DND-41 (cell line): ENCODE results near the gene LAMB1.

Experiments
- ATAC-seq: fragments of 200-7000 bp; cut with Tn5 transposase; 3 replicates; pipeline ENCODE4 v1.9.1; 2021; ENCODE audit warnings: low read depth; ENCODE audit not compliant: insufficient read depth
- DNase-seq: peaks from one replicate; pipeline ENCODE4 v3.0.0-alpha.2; 2020
- H2AFZ ChIP-seq: 2 replicates; pipeline ENCODE4 v1.6.0; 2012; ENCODE audit warnings: low read depth, low read length
- H3K27ac ChIP-seq: 2 replicates; pipeline ENCODE4 v1.5.1; 2012; ENCODE audit warnings: low read length, inconsistent platforms
- H3K27me3 ChIP-seq: fragments of 200-600 bp; sonication (generic); 2 replicates; pipeline ENCODE4 v1.6.0; 2012; ENCODE audit warnings: low read length, mild to moderate bottlenecking, inconsistent platforms; ENCODE audit not compliant: insufficient read depth, poor library complexity
- H3K36me3 ChIP-seq: 2 replicates; pipeline ENCODE4 v1.5.1; 2012; ENCODE audit warnings: low read length, inconsistent platforms; ENCODE audit not compliant: insufficient read depth
- H3K4me1 ChIP-seq: 2 replicates; pipeline ENCODE4 v1.5.1; 2012; ENCODE audit warnings: mild to moderate bottlenecking, low read length; ENCODE audit not compliant: insufficient read depth
- H3K4me2 ChIP-seq: 2 replicates; pipeline ENCODE4 v1.6.0; 2012; ENCODE audit warnings: mild to moderate bottlenecking, moderate library complexity, low read length, inconsistent platforms; ENCODE audit not compliant: insufficient read depth
- H3K4me3 ChIP-seq, 2 experiments: fragments of 200-600 bp in 1 of 2; shearing (Covaris generic) in 1 of 2; 2 replicates each; pipeline ENCODE4 v1.5.1; 2012 to 2016; ENCODE audit warnings: inconsistent platforms in 2 of 2, low read length in 2 of 2, mild to moderate bottlenecking in 2 of 2, low read depth in 1 of 2, moderate library complexity in 1 of 2
- H3K79me2 ChIP-seq: 2 replicates; pipeline ENCODE4 v1.6.0; 2012; ENCODE audit warnings: low read length, inconsistent platforms; ENCODE audit not compliant: insufficient read depth
- H3K9ac ChIP-seq: 2 replicates; pipeline ENCODE4 v1.6.0; 2012; ENCODE audit warnings: low read depth, mild to moderate bottlenecking, inconsistent platforms, low read length, moderate library complexity
- H3K9me3 ChIP-seq: 2 replicates; pipeline ENCODE4 v1.5.1; 2012; ENCODE audit warnings: low read length, moderate library complexity, mild to moderate bottlenecking, inconsistent platforms; ENCODE audit not compliant: insufficient read depth, severe bottlenecking
- H4K20me1 ChIP-seq: 2 replicates; pipeline ENCODE4 v1.6.0; 2012; ENCODE audit warnings: low read length; ENCODE audit not compliant: insufficient read depth
- EZH2 ChIP-seq: IDR thresholded peaks from 3 replicates; pipeline ENCODE4 v1.6.1; 2012; ENCODE audit warnings: borderline replicate concordance, low read depth, mild to moderate bottlenecking, moderate library complexity, low read length, inconsistent platforms; ENCODE audit not compliant: severe bottlenecking
- TF ChIP-seq, protein P1 (sequence below): IDR thresholded peaks from 2 replicates; pipeline ENCODE4 v1.5.1; 2012; ENCODE audit warnings: borderline replicate concordance, low read length, moderate library complexity, mild to moderate bottlenecking; ENCODE audit not compliant: poor library complexity, severe bottlenecking; ENCODE audit errors: extremely low read depth

LAMB1 gene

GRCh38 chr7:107951896-107952295 is 51.1 kb downstream of the LAMB1 start:
- Histone ChIP-seq H3K4me1 (no peaks in the 10 kb centered on the region), H3K79me2 (no peaks in the 10 kb centered on the region), H3K4me2 (no peak overlapping the region)

GRCh38 chr7:107951172-107951787 is 51.7 kb downstream of the LAMB1 start:
- DNase-seq = no peak
- H4K20me1 ChIP-seq = no peaks in the 10 kb centered on the region
- H2AFZ ChIP-seq = no peak overlapping the region
- no peak overlapping the region for H3K4me2 ChIP-seq
- H3K4me1 ChIP-seq = no peaks in the 10 kb centered on the region
- no peak for ATAC-seq
- no peaks in the 10 kb centered on the region for H3K9me3 ChIP-seq
- no peak overlapping the region for H3K4me3 ChIP-seq
- TF ChIP-seq, protein P1, sequence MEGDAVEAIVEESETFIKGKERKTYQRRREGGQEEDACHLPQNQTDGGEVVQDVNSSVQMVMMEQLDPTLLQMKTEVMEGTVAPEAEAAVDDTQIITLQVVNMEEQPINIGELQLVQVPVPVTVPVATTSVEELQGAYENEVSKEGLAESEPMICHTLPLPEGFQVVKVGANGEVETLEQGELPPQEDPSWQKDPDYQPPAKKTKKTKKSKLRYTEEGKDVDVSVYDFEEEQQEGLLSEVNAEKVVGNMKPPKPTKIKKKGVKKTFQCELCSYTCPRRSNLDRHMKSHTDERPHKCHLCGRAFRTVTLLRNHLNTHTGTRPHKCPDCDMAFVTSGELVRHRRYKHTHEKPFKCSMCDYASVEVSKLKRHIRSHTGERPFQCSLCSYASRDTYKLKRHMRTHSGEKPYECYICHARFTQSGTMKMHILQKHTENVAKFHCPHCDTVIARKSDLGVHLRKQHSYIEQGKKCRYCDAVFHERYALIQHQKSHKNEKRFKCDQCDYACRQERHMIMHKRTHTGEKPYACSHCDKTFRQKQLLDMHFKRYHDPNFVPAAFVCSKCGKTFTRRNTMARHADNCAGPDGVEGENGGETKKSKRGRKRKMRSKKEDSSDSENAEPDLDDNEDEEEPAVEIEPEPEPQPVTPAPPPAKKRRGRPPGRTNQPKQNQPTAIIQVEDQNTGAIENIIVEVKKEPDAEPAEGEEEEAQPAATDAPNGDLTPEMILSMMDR = no peak
- no peak for TF ChIP-seq EZH2
- no peaks in the 10 kb centered on the region for H3K36me3 ChIP-seq
- H3K27ac ChIP-seq = no peak overlapping the region
- H3K9ac ChIP-seq = no peak overlapping the region
- H3K27me3 ChIP-seq = peaks cover 5% of the 10 kb centered on the region
- H3K79me2 ChIP-seq = no peaks in the 10 kb centered on the region

More at GRCh38 chr7:107951896-107952295, 51.1 kb downstream of the LAMB1 start:
- Histone ChIP-seq H3K9ac (no peak overlapping the region), H4K20me1 (no peaks in the 10 kb centered on the region), H3K27ac (no peak overlapping the region), H3K27me3 (peaks cover 5% of the 10 kb centered on the region), H3K9me3 (no peaks in the 10 kb centered on the region), H3K4me3 (no peak overlapping the region), H3K36me3 (no peaks in the 10 kb centered on the region), H2AFZ (no peak overlapping the region)
- no peak for DNase-seq
- TF ChIP-seq, protein P1 = no peak
- TF ChIP-seq EZH2 = no peak
- ATAC-seq = no peak

GRCh38 chr7:107949443-107949935 is 53.5 kb downstream of the LAMB1 start:
- no peak for ATAC-seq
- Histone ChIP-seq H2AFZ (no peak overlapping the region), H3K36me3 (no peaks in the 10 kb centered on the region), H3K79me2 (no peaks in the 10 kb centered on the region), H3K4me3 (no peak overlapping the region), H4K20me1 (no peaks in the 10 kb centered on the region), H3K27ac (no peak overlapping the region), H3K27me3 (peaks cover 5% of the 10 kb centered on the region), H3K9me3 (no peaks in the 10 kb centered on the region), H3K4me2 (no peak overlapping the region), H3K9ac (no peak overlapping the region), H3K4me1 (no peaks in the 10 kb centered on the region)
- TF ChIP-seq, protein P1 = no peak
- TF ChIP-seq EZH2 = no peak
- DNase-seq = no peak
